ENCODE measurements around the gene TLR10. TPM values are rescaled to one million over a fixed set of nuclear protein-coding genes. Genes with fewer than 3 reads are reported as not detected.

TLR10 gene
- total RNA-seq, result 1 to 10 TPM in 1 of 5 donors, under 1 TPM in 1, not detected in 3; 0.72 to 1.1 TPM
- polyA plus RNA-seq, result under 1 TPM in 2 of 3 donors, not detected in 1; 0.15 to 0.60 TPM
- long read RNA-seq, donor 1, result 0 reads
- long read RNA-seq, donor 2, result 0 reads
- long read RNA-seq, donor 3, result 0 reads
- long read RNA-seq, donor 4, result 0 reads
- long read RNA-seq, donor 5, partial matches to known transcripts, result 0 of 1 reads
- long read RNA-seq, donor 5, other reads (novel, unspliced or antisense), result 0 of 1 reads
- long read RNA-seq, donor 6, result 0 reads
- long read RNA-seq, donor 7, result 0 reads
- long read RNA-seq, donor 8, result 0 reads
- long read RNA-seq, donor 9, result 0 reads
- long read RNA-seq, donor 10, result 0 reads

- TF ChIP-seq CTCF (IDR thresholded peaks at IDR 0.05) (peak in 5 of 7 experiments; percentile 47 to 72 (median 64)), POLR2AphosphoS5 (IDR thresholded peaks at IDR 0.05) (no peak), EP300 (IDR thresholded peaks at IDR 0.05) (no peak)
- H3K27ac ChIP-seq, result no peak within 1 kb of the TSS
- intact Hi-C loops (cut with DNase I; ENCODE audit: low total_unique reads), result no loop called here
- 32 to 34% (median 33%) methylated on average over 12 of the region's 12 CpGs for WGBS, 5 donors
- H3K27me3 ChIP-seq, result no peaks in the 10 kb centered on the region
- no peaks in the 10 kb centered on the region for H3K36me3 ChIP-seq
- DNase-seq, result peak; percentile 36 to 81
- peaks cover 0 to 12% (median 0%) of the 10 kb centered on the region in 4 donors for H3K4me1 ChIP-seq
- no peak within 1 kb of the TSS for H3K4me3 ChIP-seq
- no peaks in the 10 kb centered on the region for H3K9me3 ChIP-seq
Observed at GRCh38 chr4:38782452-38783108, at the start of gene TLR10. Gene TLR10 (minus strand): TSS chr4:38782990. CDS start chr4:38775590, 7,400 bp downstream.

GRCh38 chr4:38832206-38832605, 49.4 kb upstream of the TLR10 start:
- H3K36me3 ChIP-seq, result no peaks in the 10 kb centered on the region
- no peak for DNase-seq
- H3K27ac ChIP-seq, result no peak overlapping the region
- peaks cover 0 to 26% (median 11%) of the 10 kb centered on the region in 4 donors for H3K9me3 ChIP-seq
- H3K4me1 ChIP-seq, result no peaks in the 10 kb centered on the region
- WGBS, 5 donors, result 86 to 100% (median 89%) methylated on average over 1 of the region's 1 CpG
- intact Hi-C loops (cut with DNase I; ENCODE audit: low total_unique reads), result no loop called here
- H3K27me3 ChIP-seq, result no peaks in the 10 kb centered on the region
- H3K4me3 ChIP-seq, result no peak overlapping the region
- TF ChIP-seq POLR2AphosphoS5 (IDR thresholded peaks at IDR 0.05), result no peak
- no peak for TF ChIP-seq EP300 (IDR thresholded peaks at IDR 0.05)
- TF ChIP-seq POLR2A (IDR thresholded peaks at IDR 0.05), result no peak
- no peak for TF ChIP-seq CTCF (IDR thresholded peaks at IDR 0.05)

- Histone ChIP-seq H3K27me3 (no peaks in the 10 kb centered on the region), H3K4me3 (no peak overlapping the region), H3K4me1 (no peaks in the 10 kb centered on the region), H3K9me3 (peaks cover 0 to 21% (median 8%) of the 10 kb centered on the region in 4 donors), H3K27ac (no peak overlapping the region), H3K36me3 (no peaks in the 10 kb centered on the region)
- intact Hi-C loops (cut with DNase I; ENCODE audit: low total_unique reads), result no loop called here
- DNase-seq, result no peak
- TF ChIP-seq EP300 (IDR thresholded peaks at IDR 0.05) (no peak), POLR2AphosphoS5 (IDR thresholded peaks at IDR 0.05) (no peak), CTCF (IDR thresholded peaks at IDR 0.05) (no peak), POLR2A (IDR thresholded peaks at IDR 0.05) (no peak)
Observed at GRCh38 chr4:38831653-38832052, 48.9 kb upstream of the TLR10 start.

- Histone ChIP-seq H3K9me3 (peaks cover 0 to 5% (median under 1%) of the 10 kb centered on the region in 4 donors), H3K4me3 (no peak overlapping the region), H3K27ac (no peak overlapping the region), H3K27me3 (no peaks in the 10 kb centered on the region), H3K36me3 (no peaks in the 10 kb centered on the region), H3K4me1 (no peaks in the 10 kb centered on the region)
- 77 to 86% (median 84%) methylated on average over 5 of the region's 5 CpGs for WGBS, 5 donors
- DNase-seq, result no peak
- intact Hi-C loops (cut with DNase I; ENCODE audit: low total_unique reads), result no loop called here
- TF ChIP-seq POLR2A (IDR thresholded peaks at IDR 0.05) (no peak), EP300 (IDR thresholded peaks at IDR 0.05) (no peak), CTCF (IDR thresholded peaks at IDR 0.05) (no peak), POLR2AphosphoS5 (IDR thresholded peaks at IDR 0.05) (no peak)
Observed at GRCh38 chr4:38829237-38829636, 46.4 kb upstream of the TLR10 start.
